Hindlimb muscle (tissue), 1 donor: ENCODE results near the gene CUZD1. TPM values are rescaled to one million over a fixed set of nuclear protein-coding genes. Genes with fewer than 3 reads are reported as not detected.
"Not testable (repeated sequence)": the region's sequence is repeated elsewhere in the genome, so short reads cannot be mapped to it uniquely, and the experiment has no call there.

ENCODE experiments used
- DNase-seq: peaks from one replicate; pipeline ENCODE4 v3.0.0-alpha.2; 2013
- polyA plus RNA-seq: library from polyadenylated mRNA; unstranded; fragments of 120-200 nt; gene quantifications from one replicate; pipeline ENCODE4 v1.2.1, GENCODE V29; 2013; ENCODE audit not compliant: insufficient read length

Gene CUZD1
- 1.0 TPM for polyA plus RNA-seq

- no peak for DNase-seq
These were observed at the start of gene CUZD1 for GRCh38 chr10:122845783-122846332. Gene CUZD1 (minus strand): TSS chr10:122845857. CDS start chr10:122845843, 14 bp downstream.

GRCh38 chr10:122894261-122894944 lies 48.7 kb upstream of the CUZD1 start:
- DNase-seq, result no peak

- no peak for DNase-seq
These were observed 38.5 kb upstream of the CUZD1 start for GRCh38 chr10:122884166-122884565.

GRCh38 chr10:122882766-122883165 lies 37.1 kb upstream of the CUZD1 start:
- no peak for DNase-seq

- peak; percentile 95 for DNase-seq
These were observed 33.9 kb upstream of the CUZD1 start, which contains the start of gene FAM24B for GRCh38 chr10:122879339-122880273. Gene FAM24B (minus strand): TSS chr10:122879581. CDS start chr10:122850515, 29,066 bp downstream.

GRCh38 chr10:122878799-122879338 lies 33.2 kb upstream of the CUZD1 start:
- no peak for DNase-seq

GRCh38 chr10:122877264-122877663 lies 31.6 kb upstream of the CUZD1 start:
- no peak for DNase-seq

- DNase-seq, result no peak
These were observed 30.8 kb upstream of the CUZD1 start for GRCh38 chr10:122876467-122876855.

GRCh38 chr10:122875843-122876466 lies 30.3 kb upstream of the CUZD1 start:
- no peak for DNase-seq

- not testable (repeated sequence) for DNase-seq
These were observed 26.3 kb upstream of the CUZD1 start for GRCh38 chr10:122871947-122872346.

- DNase-seq, result not testable (repeated sequence)
These were observed 23.1 kb upstream of the CUZD1 start for GRCh38 chr10:122868768-122869167.

- not testable (repeated sequence) for DNase-seq
These were observed 21.3 kb upstream of the CUZD1 start for GRCh38 chr10:122866757-122867482.

GRCh38 chr10:122864901-122865300 lies 19.2 kb upstream of the CUZD1 start:
- DNase-seq, result no peak

- no peak for DNase-seq
These were observed 18.5 kb upstream of the CUZD1 start for GRCh38 chr10:122864194-122864592.

GRCh38 chr10:122863216-122864193 lies 17.8 kb upstream of the CUZD1 start:
- DNase-seq, result no peak

GRCh38 chr10:122861711-122862161 lies 16.1 kb upstream of the CUZD1 start:
- DNase-seq, result no peak

GRCh38 chr10:122859527-122859926 lies 13.9 kb upstream of the CUZD1 start:
- DNase-seq, result no peak

- DNase-seq, result not testable (repeated sequence)
These were observed 12.4 kb upstream of the CUZD1 start for GRCh38 chr10:122858042-122858441.

- no peak for DNase-seq
These were observed 11.2 kb upstream of the CUZD1 start for GRCh38 chr10:122856902-122857301.

- DNase-seq, result no peak
These were observed 10.1 kb upstream of the CUZD1 start for GRCh38 chr10:122855745-122856144.
